SU-DHL-6 (cell line): ENCODE results near the gene ZNF567.

ENCODE experiments used
- H2AFZ ChIP-seq: fragments of 200-600 bp; sonication (generic); 2 replicates; pipeline ENCODE4 v1.6.1; 2014; ENCODE audit warnings: low read depth, mild to moderate bottlenecking, moderate library complexity, mixed read lengths, antibody characterized with exemption, low read length; ENCODE audit not compliant: severe bottlenecking
- H3F3A ChIP-seq: fragments of 200-600 bp; shearing (Covaris generic); 2 replicates; pipeline ENCODE4 v1.6.0; 2016; ENCODE audit warnings: antibody characterized with exemption, mild to moderate bottlenecking; ENCODE audit not compliant: insufficient read depth
- H3K27ac ChIP-seq: fragments of 200-600 bp; sonication (generic); 2 replicates; pipeline ENCODE4 v1.5.1; 2016; ENCODE audit warnings: low read depth, mild to moderate bottlenecking, low read length, moderate library complexity, mixed read lengths
- H3K27me3 ChIP-seq: fragments of 200-600 bp; sonication (generic), shearing (Covaris generic); 2 replicates; pipeline ENCODE4 v1.6.0; 2014; ENCODE audit warnings: mild to moderate bottlenecking, low read length
- H3K36me3 ChIP-seq: fragments of 200-600 bp; sonication (generic); 2 replicates; pipeline ENCODE4 v1.6.1; 2014; ENCODE audit warnings: mild to moderate bottlenecking, low read length, mixed read lengths
- H3K4me2 ChIP-seq: fragments of 300-600, 200-600 bp; shearing (Covaris generic), sonication (generic); 2 replicates; pipeline ENCODE4 v1.6.0; 2014; ENCODE audit warnings: low read length, low read depth, mild to moderate bottlenecking; ENCODE audit not compliant: poor library complexity, severe bottlenecking
- H3K4me3 ChIP-seq: fragments of 200-600 bp; sonication (generic); 2 replicates; pipeline ENCODE4 v1.5.1; 2014; ENCODE audit warnings: antibody characterized with exemption, low read length, mild to moderate bottlenecking, mixed read lengths; ENCODE audit not compliant: insufficient read depth, poor library complexity, severe bottlenecking
- H3K79me2 ChIP-seq: fragments of 200-600 bp; sonication (generic); 2 replicates; pipeline ENCODE4 v1.6.1; 2014; ENCODE audit warnings: mild to moderate bottlenecking, low read length, moderate library complexity; ENCODE audit not compliant: insufficient read depth
- H3K9ac ChIP-seq: fragments of 200-600 bp; sonication (generic); 2 replicates; pipeline ENCODE4 v1.7.0; 2014; ENCODE audit warnings: mild to moderate bottlenecking, low read length
- H3K9me2 ChIP-seq: fragments of 200-600 bp; sonication (generic); replicated peaks from 2 replicates; pipeline ENCODE4 v1.6.1; 2014; ENCODE audit warnings: low read length; ENCODE audit not compliant: insufficient read depth
- H3K9me3 ChIP-seq: fragments of 200-600 bp; sonication (generic); 2 replicates; pipeline ENCODE4 v1.6.1; 2014; ENCODE audit warnings: low read length, mixed read lengths; ENCODE audit not compliant: insufficient read depth
- H4K20me1 ChIP-seq: fragments of 200-600 bp; sonication (generic); 2 replicates; pipeline ENCODE4 v1.6.1; 2014; ENCODE audit warnings: low read depth, mild to moderate bottlenecking, antibody characterized with exemption, low read length, moderate library complexity, mixed read lengths
- CTCF ChIP-seq: fragments of 200-600 bp; sonication (generic); IDR thresholded peaks from one replicate; pipeline ENCODE4 v1.5.1; 2017; ENCODE audit warnings: antibody characterized with exemption, mild to moderate bottlenecking, low read length, moderate library complexity; ENCODE audit not compliant: insufficient read depth, poor library complexity, severe bottlenecking
- EZH2phosphoT487 ChIP-seq: fragments of 200-600 bp; sonication (generic), shearing (Covaris generic); conservative IDR thresholded peaks from 2 replicates; pipeline ENCODE4 v1.6.1; 2018; ENCODE audit warnings: mild to moderate bottlenecking, antibody characterized with exemption, low read length, moderate library complexity, mixed read lengths

ZNF567 gene

DNA sequence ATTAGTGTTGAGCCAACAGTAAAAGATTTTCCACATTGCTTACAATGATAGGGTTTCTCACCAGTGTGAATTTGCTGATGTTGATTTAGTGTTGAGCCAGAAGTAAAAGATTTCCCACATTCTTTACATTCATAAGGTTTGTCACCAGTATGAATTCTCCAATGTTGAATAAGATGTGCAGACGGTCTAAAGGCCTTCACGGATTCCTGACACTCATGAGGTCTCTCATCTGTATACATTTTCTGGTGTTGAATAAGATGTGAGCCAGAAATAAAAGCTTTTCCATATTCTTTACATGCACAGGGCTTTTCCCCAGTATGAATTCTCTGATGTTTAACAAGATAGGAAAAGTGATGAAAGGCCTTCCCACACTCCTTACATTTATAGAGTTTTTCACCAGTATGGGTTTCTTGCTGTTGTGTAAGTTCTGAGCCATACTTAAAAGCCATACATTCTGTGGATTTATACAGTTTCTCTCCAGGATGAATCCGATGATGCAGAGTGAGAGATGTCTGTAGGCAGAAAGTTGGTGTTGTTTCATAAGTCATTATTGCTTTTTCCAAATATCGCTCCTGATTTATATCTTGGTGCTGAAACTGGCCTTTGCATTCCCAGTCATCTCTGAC is 62.8 kb downstream of the ZNF567 start:
- Histone ChIP-seq H3K9me2 (no peaks in the 10 kb centered on the region), H3F3A (no peaks in the 10 kb centered on the region), H3K36me3 (peaks cover 74% of the 10 kb centered on the region), H3K27me3 (no peaks in the 10 kb centered on the region), H3K9ac (no peak overlapping the region), H3K9me3 (peaks cover 60% of the 10 kb centered on the region), H4K20me1 (no peaks in the 10 kb centered on the region), H3K4me2 (no peak overlapping the region), H3K79me2 (no peaks in the 10 kb centered on the region), H3K4me3 (no peak overlapping the region), H3K27ac (no peak overlapping the region), H2AFZ (no peak overlapping the region)
- no peak for TF ChIP-seq EZH2phosphoT487
- TF ChIP-seq CTCF = no peak
